Measurements from ENCODE around the gene WBP2. TPM values are rescaled to one million over a fixed set of nuclear protein-coding genes. Genes with fewer than 3 reads are reported as not detected.
"Not testable (repeated sequence)": the region's sequence is repeated elsewhere in the genome, so short reads cannot be mapped to it uniquely, and the experiment has no call there.

WBP2 gene
- total RNA-seq, 2 experiments from 2014 or later, result 68.7 to 74.1 TPM

- intact Hi-C loops (cut with DNase I, micrococcal nuclease), result no loop called here
- ATAC-seq (no peak), DNase-seq (no peak)
- Mint-ChIP-seq H3K27me3 (no peaks in the 10 kb centered on the region), H3K4me1 (peaks cover 4% of the 10 kb centered on the region), H3K9me3 (ENCODE audit: low read depth) (no peaks in the 10 kb centered on the region), H3K27ac (no peak overlapping the region), H3K36me3 (ENCODE audit: low read depth) (peaks cover 14% of the 10 kb centered on the region), H3K4me3 (no peak overlapping the region)
- ChIA-PET CTCF (interaction anchor here (1.7 kb wide), 1 partner anchor 15 kb away, joined by 5 read pairs; no protein-coding TSS in a partner anchor), POLR2A (no interaction called here)
Measured at GRCh38 chr17:75812096-75813013, 42.8 kb downstream of the WBP2 start.

- Mint-ChIP-seq H3K27me3 (no peaks in the 10 kb centered on the region), H3K36me3 (ENCODE audit: low read depth) (peaks cover 9% of the 10 kb centered on the region), H3K4me1 (peaks cover 4% of the 10 kb centered on the region), H3K4me3 (no peak overlapping the region), H3K9me3 (ENCODE audit: low read depth) (no peaks in the 10 kb centered on the region), H3K27ac (no peak overlapping the region)
- ATAC-seq (no peak), DNase-seq (no peak)
- CTCF ChIA-PET, result interaction anchor here (0.6 kb wide), 1 partner anchor 65 kb away, joined by 3 read pairs; no protein-coding TSS in a partner anchor
- intact Hi-C loops (cut with DNase I, micrococcal nuclease), result no loop called here
- POLR2A ChIA-PET, result no interaction called here
Measured at GRCh38 chr17:75811174-75811573, 44.0 kb downstream of the WBP2 start.

GRCh38 chr17:75810756-75811155 is 44.4 kb downstream of the WBP2 start:
- CTCF ChIA-PET; ATAC-seq; DNase-seq; H3K4me3 Mint-ChIP-seq; intact Hi-C loops (cut with DNase I, micrococcal nuclease); H3K9me3 Mint-ChIP-seq (ENCODE audit: low read depth); POLR2A ChIA-PET; H3K27me3 Mint-ChIP-seq; H3K27ac Mint-ChIP-seq; H3K36me3 Mint-ChIP-seq (ENCODE audit: low read depth); H3K4me1 Mint-ChIP-seq: not testable (repeated sequence)

GRCh38 chr17:75810216-75810615 is 44.9 kb downstream of the WBP2 start:
- ChIA-PET POLR2A (no interaction called here), CTCF (no interaction called here)
- no peak overlapping the region for H3K4me3 Mint-ChIP-seq
- intact Hi-C loops (cut with DNase I, micrococcal nuclease), result no loop called here
- H3K9me3 Mint-ChIP-seq (ENCODE audit: low read depth), result no peaks in the 10 kb centered on the region
- peaks cover 9% of the 10 kb centered on the region for H3K36me3 Mint-ChIP-seq (ENCODE audit: low read depth)
- H3K27ac Mint-ChIP-seq, result no peak overlapping the region
- ATAC-seq (peak; percentile 30), DNase-seq (no peak)
- no peaks in the 10 kb centered on the region for H3K27me3 Mint-ChIP-seq
- H3K4me1 Mint-ChIP-seq, result peaks cover 4% of the 10 kb centered on the region

- Mint-ChIP-seq H3K9me3 (ENCODE audit: low read depth) (no peaks in the 10 kb centered on the region), H3K4me1 (peaks cover 4% of the 10 kb centered on the region), H3K36me3 (ENCODE audit: low read depth) (peaks cover 9% of the 10 kb centered on the region), H3K4me3 (no peak overlapping the region), H3K27me3 (no peaks in the 10 kb centered on the region), H3K27ac (no peak overlapping the region)
- DNase-seq (no peak), ATAC-seq (no peak)
- intact Hi-C loops (cut with DNase I, micrococcal nuclease), result no loop called here
- CTCF ChIA-PET, result no interaction called here
- POLR2A ChIA-PET, result no interaction called here
Measured at GRCh38 chr17:75809631-75810111, 45.5 kb downstream of the WBP2 start.

- Mint-ChIP-seq H3K36me3 (ENCODE audit: low read depth) (peaks cover 4% of the 10 kb centered on the region), H3K4me1 (peaks cover 4% of the 10 kb centered on the region), H3K27ac (peak overlapping the region; percentile 74), H3K27me3 (no peaks in the 10 kb centered on the region), H3K4me3 (no peak overlapping the region), H3K9me3 (ENCODE audit: low read depth) (no peaks in the 10 kb centered on the region)
- intact Hi-C loops (cut with DNase I, micrococcal nuclease), result no loop called here
- ATAC-seq, result peak; percentile 33
- DNase-seq, result no peak
- ChIA-PET POLR2A (interaction anchor here (0.6 kb wide), 1 partner anchor 215 kb away, joined by 4 read pairs; no protein-coding TSS in a partner anchor), CTCF (no interaction called here)
Measured at GRCh38 chr17:75808905-75809621, 46.1 kb downstream of the WBP2 start.

- POLR2A ChIA-PET, result interaction anchor here (0.6 kb wide), 1 partner anchor 215 kb away, joined by 4 read pairs; no protein-coding TSS in a partner anchor
- CTCF ChIA-PET, result interaction anchor here (1.3 kb wide), 1 partner anchor 14 kb away, joined by 3 read pairs; no protein-coding TSS in a partner anchor
Measured at GRCh38 chr17:75808549-75808904, 46.6 kb downstream of the WBP2 start.

GRCh38 chr17:75807861-75808260 is 47.3 kb downstream of the WBP2 start:
- Mint-ChIP-seq H3K36me3 (ENCODE audit: low read depth) (peaks cover 2% of the 10 kb centered on the region), H3K4me1 (peaks cover 12% of the 10 kb centered on the region), H3K9me3 (ENCODE audit: low read depth) (no peaks in the 10 kb centered on the region), H3K27ac (no peak overlapping the region), H3K27me3 (no peaks in the 10 kb centered on the region), H3K4me3 (no peak overlapping the region)
- intact Hi-C loops (cut with DNase I, micrococcal nuclease), result no loop called here
- ChIA-PET CTCF (interaction anchor here (0.8 to 1.4 kb wide), 4 partner anchors 14 to 45 kb away, joined by 3 to 4 read pairs (median 4); no protein-coding TSS in a partner anchor), POLR2A (no interaction called here)
- DNase-seq (no peak), ATAC-seq (no peak)

More at GRCh38 chr17:75808549-75808904, 46.6 kb downstream of the WBP2 start:
- Mint-ChIP-seq H3K4me1 (peaks cover 8% of the 10 kb centered on the region), H3K4me3 (no peak overlapping the region), H3K27ac (peak overlapping the region; percentile 74), H3K9me3 (ENCODE audit: low read depth) (no peaks in the 10 kb centered on the region), H3K27me3 (no peaks in the 10 kb centered on the region), H3K36me3 (ENCODE audit: low read depth) (peaks cover 2% of the 10 kb centered on the region)
- DNase-seq (no peak), ATAC-seq (no peak)
- intact Hi-C loops (cut with DNase I, micrococcal nuclease), result no loop called here

- POLR2A ChIA-PET, result interaction anchor here (0.6 kb wide), 2 partner anchors 15 to 27 kb away, joined by 3 read pairs; a partner anchor contains a TSS
- H3K27ac Mint-ChIP-seq, result no peak overlapping the region
- DNase-seq (no peak), ATAC-seq (no peak)
- peaks cover 12% of the 10 kb centered on the region for H3K4me1 Mint-ChIP-seq
- H3K4me3 Mint-ChIP-seq, result no peak overlapping the region
- no peaks in the 10 kb centered on the region for H3K36me3 Mint-ChIP-seq (ENCODE audit: low read depth)
- no peaks in the 10 kb centered on the region for H3K9me3 Mint-ChIP-seq (ENCODE audit: low read depth)
- intact Hi-C loops (cut with DNase I, micrococcal nuclease), result no loop called here
- CTCF ChIA-PET, result interaction anchor here (0.6 to 1.4 kb wide), 6 partner anchors 13 to 109 kb away, joined by 3 to 4 read pairs (median 4); no protein-coding TSS in a partner anchor
- no peaks in the 10 kb centered on the region for H3K27me3 Mint-ChIP-seq
Measured at GRCh38 chr17:75806822-75807500, 48.2 kb downstream of the WBP2 start.

GRCh38 chr17:75803883-75804282 is 51.3 kb downstream of the WBP2 start:
- ChIA-PET CTCF (interaction anchor here (0.7 to 1.7 kb wide), 6 partner anchors 14 to 54 kb away, joined by 3 to 6 read pairs (median 4); no protein-coding TSS in a partner anchor), POLR2A (no interaction called here)
- peaks cover 7% of the 10 kb centered on the region for H3K36me3 Mint-ChIP-seq (ENCODE audit: low read depth)
- no peak for DNase-seq
- ATAC-seq, result no peak
- no peaks in the 10 kb centered on the region for H3K9me3 Mint-ChIP-seq (ENCODE audit: low read depth)
- no peaks in the 10 kb centered on the region for H3K27me3 Mint-ChIP-seq
- intact Hi-C loops (cut with DNase I, micrococcal nuclease), result no loop called here
- peaks cover 12% of the 10 kb centered on the region for H3K4me1 Mint-ChIP-seq
- H3K4me3 Mint-ChIP-seq, result no peak overlapping the region
- no peak overlapping the region for H3K27ac Mint-ChIP-seq

GRCh38 chr17:75799402-75799801 is 55.7 kb downstream of the WBP2 start:
- Mint-ChIP-seq H3K4me3 (no peak overlapping the region), H3K9me3 (ENCODE audit: low read depth) (no peaks in the 10 kb centered on the region), H3K27me3 (no peaks in the 10 kb centered on the region), H3K4me1 (peaks cover 11% of the 10 kb centered on the region), H3K27ac (no peak overlapping the region), H3K36me3 (ENCODE audit: low read depth) (peaks cover 17% of the 10 kb centered on the region)
- intact Hi-C loops (cut with DNase I, micrococcal nuclease), result no loop called here
- ChIA-PET POLR2A (interaction anchor here (1.8 kb wide), 1 partner anchor 19 kb away, joined by 4 read pairs; no protein-coding TSS in a partner anchor), CTCF (interaction anchor here (0.9 kb wide), 1 partner anchor 13 kb away, joined by 4 read pairs; no protein-coding TSS in a partner anchor)
- ATAC-seq (no peak), DNase-seq (no peak)

Data from activated CD4-positive, alpha-beta T cell treated with anti-CD3 and anti-CD28 coated beads for 36 hours (primary cell).